Activated T-helper 9 cell treated with anti-CD3 and anti-CD28 coated beads, Interleukin-2, amount 50 U/mL, for 16 hours (primary cell): ENCODE results near the gene AUH.
"Not testable (repeated sequence)": the region's sequence is repeated elsewhere in the genome, so short reads cannot be mapped to it uniquely, and the experiment has no call there.

Experiments
- DNase-seq: peaks from one replicate; pipeline ENCODE4 v3.0.0-alpha.2; 2020; ENCODE audit warnings: low read depth

Gene AUH

GRCh38 chr9:91361291-91362050, at the start of gene AUH:
Gene AUH (minus strand): TSS chr9:91361918. CDS start chr9:91361889, 29 bp downstream.
- DNase-seq, result peak; percentile 83

GRCh38 chr9:91411096-91411771, 49.5 kb upstream of the AUH start:
- no peak for DNase-seq

- no peak for DNase-seq
Observed at GRCh38 chr9:91410161-91410560, 48.4 kb upstream of the AUH start.

- no peak for DNase-seq
Observed at GRCh38 chr9:91408475-91408874, 46.8 kb upstream of the AUH start.

- no peak for DNase-seq
Observed at GRCh38 chr9:91407580-91408318, 46.0 kb upstream of the AUH start.

GRCh38 chr9:91405343-91406077, 43.8 kb upstream of the AUH start:
- no peak for DNase-seq

- DNase-seq, result no peak
Observed at GRCh38 chr9:91403665-91404543, 42.2 kb upstream of the AUH start.

- no peak for DNase-seq
Observed at GRCh38 chr9:91398926-91399325, 37.2 kb upstream of the AUH start.

GRCh38 chr9:91395553-91396471, 34.1 kb upstream of the AUH start:
- no peak for DNase-seq

GRCh38 chr9:91395106-91395552, 33.4 kb upstream of the AUH start:
- DNase-seq, result no peak

GRCh38 chr9:91393826-91394225, 32.1 kb upstream of the AUH start:
- DNase-seq, result no peak

GRCh38 chr9:91392435-91392834, 30.7 kb upstream of the AUH start:
- no peak for DNase-seq

- DNase-seq, result no peak
Observed at GRCh38 chr9:91391818-91392217, 30.1 kb upstream of the AUH start.

GRCh38 chr9:91391412-91391811, 29.7 kb upstream of the AUH start:
- DNase-seq, result no peak

GRCh38 chr9:91389686-91390085, 28.0 kb upstream of the AUH start:
- DNase-seq, result not testable (repeated sequence)

- DNase-seq, result no peak
Observed at GRCh38 chr9:91386765-91387164, 25.0 kb upstream of the AUH start.

- DNase-seq, result no peak
Observed at GRCh38 chr9:91384954-91385353, 23.2 kb upstream of the AUH start.

GRCh38 chr9:91383577-91383976, 21.9 kb upstream of the AUH start:
- no peak for DNase-seq

- no peak for DNase-seq
Observed at GRCh38 chr9:91382298-91382697, 20.6 kb upstream of the AUH start.

GRCh38 chr9:91379426-91379825, 17.7 kb upstream of the AUH start:
- no peak for DNase-seq
